Ovary (tissue), 9 donors: ENCODE results near the gene SORBS1. TPM values are rescaled to one million over a fixed set of nuclear protein-coding genes. Genes with fewer than 3 reads are reported as not detected.

Experiments used
- DNase-seq, 5 donors: peaks; one replicate each; pipeline ENCODE4 v3.0.0-alpha.2; 2019 to 2020
- H3K27ac ChIP-seq, 2 donors: fragments of 200-600 bp; one replicate each; pipeline versions ENCODE4 v1.5.1 to v1.8.0; 2019 to 2022
- H3K27me3 ChIP-seq: fragments of 200-600 bp; one replicate; pipeline ENCODE4 v1.8.0; 2022
- H3K36me3 ChIP-seq: fragments of 200-600 bp; sonication (generic); one replicate; pipeline ENCODE4 v1.5.1; 2019
- H3K4me1 ChIP-seq: one replicate; pipeline ENCODE4 v1.8.1; 2013; ENCODE audit warnings: mild to moderate bottlenecking, moderate library complexity; ENCODE audit not compliant: insufficient read depth
- H3K4me3 ChIP-seq: fragments of 200-600 bp; sonication (generic); one replicate; pipeline ENCODE4 v1.5.1; 2017
- H3K9me3 ChIP-seq, 2 donors: fragments of 200-600 bp in 1 of 2; sonication (generic) in 1 of 2; one replicate each; pipeline versions ENCODE4 v1.5.1 to v1.8.1; 2013 to 2019; ENCODE audit warnings: mild to moderate bottlenecking in 1 of 2, moderate library complexity in 1 of 2
- EP300 ChIP-seq: sonication (generic); formaldehyde crosslinking; IDR thresholded peaks from one replicate; pipeline ENCODE4 v1.6.1; 2017; ENCODE audit warnings: antibody characterized with exemption
- POLR2A ChIP-seq: fragments of 450-650 bp; IDR thresholded peaks from one replicate; pipeline ENCODE4 v1.6.1; 2017; ENCODE audit warnings: antibody characterized with exemption, mild to moderate bottlenecking, moderate library complexity
- WGBS, 3 donors: extraction: QIAGEN DNeasy Blood & Tissue Kit in 1 of 3; methylation state at CpG; one replicate each; pipeline versions ENCODE4 v1.1.5 to v1.1.7; 2013 to 2017; 5-methylcytosine and 5-hydroxymethylcytosine counted together
- intact Hi-C, 4 donors: fragments of 100-400 bp; cut with DNase I; formaldehyde crosslinking; loops; one replicate each; pipeline versions ENCODE4 v1.11.0 to v1.15.1; 2022 to 2023
- polyA plus RNA-seq, 2 donors: library from polyadenylated mRNA; stranded (reverse); fragments of 200-250 nt in 1 of 2; fragments of 350-450 nt in 1 of 2; fragmentation: Illumina TruSeq in 1 of 2; extraction: RNeasy Lipid Tissue Mini Kit (QIAGEN cat#74804) in 1 of 2; gene quantifications; one replicate each; pipeline ENCODE4 v1.2.3, GENCODE V29; 2013 to 2014
- total RNA-seq, 7 donors: library from RNA; depleted of rRNA in 2 of 7; stranded (reverse); fragments of >200 nt in 2 of 7; fragmentation: NEBNext Ultra II Directional in 3 of 7; extraction: Animal tissue kit (Norgen Biotek cat#: 25700) in 3 of 7; gene quantifications; one replicate each; pipeline versions ENCODE4 v1.1.0 to v1.2.4, GENCODE V29; 2016 to 2023
- TF ChIP-seq, protein P1 (sequence below), 3 donors: fragments of 450-650 bp in 2 of 3; fragments of 200-600 bp in 1 of 3; IDR thresholded peaks; one replicate each; pipeline versions ENCODE4 v1.5.1 to v1.8.0; 2016 to 2022; ENCODE audit warnings: antibody characterized with exemption in 3 of 3, mild to moderate bottlenecking in 1 of 3
- donor health status: DM: no; HTN: no; CAD: no; lungs with moderate emphysema.
- donor health status: DM: no; HTN: no; CAD: no.
- donor health status: Bipolar disorder and iron deficiency.
- donor health status: DM: yes; HTN: yes; CAD: no.
- donor health status: DM: no; HTN: no; CAD: no.
- donor health status: DM: yes; HTN: yes; CAD: no.

Gene SORBS1
- total and polyA plus RNA-seq, 9 donors = 10.7 to 156 (median 20.0) TPM

DNA sequence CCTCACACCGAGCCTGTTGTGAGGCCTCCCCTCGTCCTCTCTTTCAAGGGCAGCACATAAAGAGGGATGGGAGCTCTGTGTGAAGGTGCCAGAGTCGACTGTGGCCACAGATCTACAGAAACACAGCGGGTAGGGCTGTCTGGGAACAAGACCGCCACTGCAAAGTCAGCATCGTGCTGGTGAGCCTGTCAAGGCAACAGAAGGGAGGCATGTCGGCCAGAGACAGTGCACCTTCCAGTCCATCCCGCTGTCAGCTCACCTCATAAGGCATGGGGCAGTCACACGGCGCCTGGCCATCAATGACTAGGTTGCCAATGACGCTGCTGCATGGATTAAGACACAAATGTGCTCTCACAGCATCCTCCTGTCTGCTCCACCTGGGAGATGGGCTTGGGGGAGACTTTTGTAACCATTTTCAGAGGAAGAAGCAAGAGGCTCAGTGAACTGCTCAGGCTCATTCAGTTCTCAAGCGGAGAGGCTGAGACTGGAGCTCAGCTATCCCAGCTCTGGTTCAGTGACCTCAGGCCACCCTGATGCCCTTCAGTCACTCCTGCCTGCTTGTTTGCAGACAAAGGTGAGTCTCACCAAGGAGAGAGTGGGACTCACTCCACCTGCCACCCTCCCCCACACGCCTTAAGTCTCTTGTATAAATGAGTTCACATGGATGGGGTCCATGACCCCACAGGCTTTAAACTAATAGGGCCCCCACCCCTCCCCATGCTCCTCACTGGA lies 125.5 kb downstream of the SORBS1 start:
- DNase-seq = no peak
- WGBS, 3 donors = 90 to 93% (median 91%) methylated on average over 13 of the region's 13 CpGs
- Histone ChIP-seq H3K27me3 (no peaks in the 10 kb centered on the region), H3K27ac (no peak overlapping the region), H3K9me3 (no peaks in the 10 kb centered on the region), H3K4me1 (no peaks in the 10 kb centered on the region), H3K36me3 (no peaks in the 10 kb centered on the region), H3K4me3 (no peak overlapping the region)
- TF ChIP-seq EP300 = no peak
- TF ChIP-seq, protein P1, sequence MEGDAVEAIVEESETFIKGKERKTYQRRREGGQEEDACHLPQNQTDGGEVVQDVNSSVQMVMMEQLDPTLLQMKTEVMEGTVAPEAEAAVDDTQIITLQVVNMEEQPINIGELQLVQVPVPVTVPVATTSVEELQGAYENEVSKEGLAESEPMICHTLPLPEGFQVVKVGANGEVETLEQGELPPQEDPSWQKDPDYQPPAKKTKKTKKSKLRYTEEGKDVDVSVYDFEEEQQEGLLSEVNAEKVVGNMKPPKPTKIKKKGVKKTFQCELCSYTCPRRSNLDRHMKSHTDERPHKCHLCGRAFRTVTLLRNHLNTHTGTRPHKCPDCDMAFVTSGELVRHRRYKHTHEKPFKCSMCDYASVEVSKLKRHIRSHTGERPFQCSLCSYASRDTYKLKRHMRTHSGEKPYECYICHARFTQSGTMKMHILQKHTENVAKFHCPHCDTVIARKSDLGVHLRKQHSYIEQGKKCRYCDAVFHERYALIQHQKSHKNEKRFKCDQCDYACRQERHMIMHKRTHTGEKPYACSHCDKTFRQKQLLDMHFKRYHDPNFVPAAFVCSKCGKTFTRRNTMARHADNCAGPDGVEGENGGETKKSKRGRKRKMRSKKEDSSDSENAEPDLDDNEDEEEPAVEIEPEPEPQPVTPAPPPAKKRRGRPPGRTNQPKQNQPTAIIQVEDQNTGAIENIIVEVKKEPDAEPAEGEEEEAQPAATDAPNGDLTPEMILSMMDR (IDR thresholded peaks at IDR 0.05) = no peak
- no peak for TF ChIP-seq POLR2A
- intact Hi-C loops = no loop called here

GRCh38 chr10:95434583-95434982 lies 126.6 kb downstream of the SORBS1 start:
- intact Hi-C loops = loop anchor here in 1 of 4 donors (5.0 kb wide), 1 partner anchor 168 kb away; no protein-coding TSS in a partner anchor
- H3K9me3 ChIP-seq = no peaks in the 10 kb centered on the region
- H3K27me3 ChIP-seq = no peaks in the 10 kb centered on the region
- H3K4me1 ChIP-seq = no peaks in the 10 kb centered on the region
- H3K27ac ChIP-seq = no peak overlapping the region
- no peaks in the 10 kb centered on the region for H3K36me3 ChIP-seq
- no peak overlapping the region for H3K4me3 ChIP-seq
- 79 to 88% (median 85%) methylated on average over 9 of the region's 9 CpGs for WGBS, 3 donors
- DNase-seq = no peak
- TF ChIP-seq, protein P1 (IDR thresholded peaks at IDR 0.05) = no peak
- no peak for TF ChIP-seq EP300
- no peak for TF ChIP-seq POLR2A

GRCh38 chr10:95431900-95432342 lies 129.2 kb downstream of the SORBS1 start:
- 63 to 74% (median 71%) methylated on average over 4 of the region's 4 CpGs for WGBS, 3 donors
- no peaks in the 10 kb centered on the region for H3K9me3 ChIP-seq
- H3K4me1 ChIP-seq = no peaks in the 10 kb centered on the region
- no peak for DNase-seq
- TF ChIP-seq EP300 (no peak), POLR2A (no peak)
- TF ChIP-seq, protein P1 (IDR thresholded peaks at IDR 0.05) = no peak
- H3K4me3 ChIP-seq = no peak overlapping the region
- H3K36me3 ChIP-seq = no peaks in the 10 kb centered on the region
- intact Hi-C loops = loop anchor here in 3 of 4 donors (2.0 to 5.0 kb wide), 2 partner anchors 169 to 170 kb away; no protein-coding TSS in a partner anchor
- no peaks in the 10 kb centered on the region for H3K27me3 ChIP-seq
- no peak overlapping the region for H3K27ac ChIP-seq

DNA sequence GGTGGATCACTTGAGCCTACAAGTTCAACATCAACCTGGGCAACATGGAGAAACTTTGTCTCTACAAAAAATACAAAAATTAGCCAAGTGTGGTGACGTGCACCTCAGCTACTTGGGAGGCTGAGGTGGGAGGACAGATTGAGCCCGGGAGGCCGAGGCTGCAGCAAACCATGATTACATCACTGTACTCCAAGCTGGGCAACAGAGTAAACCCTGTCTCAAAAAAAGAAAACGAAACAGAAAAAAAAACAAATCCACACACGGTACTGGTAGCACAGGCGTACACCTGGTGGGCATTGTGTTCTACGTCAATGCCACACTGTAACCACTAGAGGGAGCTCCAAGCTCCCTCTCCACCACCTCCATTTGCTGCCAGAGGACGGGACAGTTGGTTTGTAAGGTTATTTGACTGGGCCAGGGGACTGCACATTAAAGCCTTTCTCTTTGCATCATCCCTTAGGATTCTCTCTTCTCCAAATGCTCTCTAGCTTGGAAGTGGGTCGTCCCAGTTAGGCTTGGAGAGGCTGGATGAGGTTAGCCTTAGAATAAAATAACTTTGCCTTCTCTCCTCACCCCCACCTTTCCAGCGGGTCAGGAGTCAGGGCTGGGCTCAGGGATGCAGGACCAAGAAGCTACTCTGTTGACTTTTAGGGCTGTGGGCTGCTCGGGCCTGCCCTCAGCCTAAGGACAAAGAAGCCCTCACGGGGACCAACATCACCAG lies 130.8 kb downstream of the SORBS1 start:
- TF ChIP-seq, protein P1 (IDR thresholded peaks at IDR 0.05) = peak; percentile 86 to 91 (median 88)
- TF ChIP-seq EP300 = no peak
- H3K36me3 ChIP-seq = no peaks in the 10 kb centered on the region
- no peaks in the 10 kb centered on the region for H3K9me3 ChIP-seq
- 31 to 38% (median 36%) methylated on average over 12 of the region's 12 CpGs for WGBS, 3 donors
- DNase-seq = peak; percentile 51 to 64 (median 52)
- no peaks in the 10 kb centered on the region for H3K27me3 ChIP-seq
- H3K4me1 ChIP-seq = no peaks in the 10 kb centered on the region
- intact Hi-C loops = loop anchor here in 3 of 4 donors (2.0 to 5.0 kb wide), 2 partner anchors 170 to 172 kb away; no protein-coding TSS in a partner anchor
- no peak overlapping the region for H3K27ac ChIP-seq
- H3K4me3 ChIP-seq = no peak overlapping the region
